ENCODE measurements around the gene GFOD1. TPM values are rescaled to one million over a fixed set of nuclear protein-coding genes. Genes with fewer than 3 reads are reported as not detected.
"Not testable (repeated sequence)": the region's sequence is repeated elsewhere in the genome, so short reads cannot be mapped to it uniquely, and the experiment has no call there.

Gene GFOD1
- total RNA-seq, 1 experiment from 2014 or later, result 0.62 TPM

- no peak for ATAC-seq
- no peaks in the 10 kb centered on the region for H3K36me3 ChIP-seq (ENCODE audit: control insufficient read depth, insufficient read depth, low read length)
- no peak for DNase-seq (ENCODE audit: low read depth, low spot score)
- ChIA-PET CTCF (no interaction called here), POLR2A (no interaction called here)
- H3K27me3 ChIP-seq (ENCODE audit: control insufficient read depth, insufficient read depth, low read length), result no peaks in the 10 kb centered on the region; the same call in 1 of the 2 replicates
- no TSS peak for BruUV-seq (replicated peaks)
- H3K4me1 ChIP-seq (ENCODE audit: control insufficient read depth, insufficient read depth, low read length), result no peaks in the 10 kb centered on the region
- H3K9me3 ChIP-seq (ENCODE audit: control insufficient read depth, insufficient read depth, low read depth, low read length), result no peaks in the 10 kb centered on the region
- in situ Hi-C loops (cut with HindIII; ENCODE audit: low pct_unique_long_range_greater_than_20kb, low sequenced_read_pairs) (no loop called here), intact Hi-C loops (cut with micrococcal nuclease; ENCODE audit: unreplicated experiment) (no loop called here)
- TF ChIP-seq SIN3A (IDR thresholded peaks at IDR 0.05; ENCODE audit: borderline replicate concordance, insufficient read depth, low read depth, low read length) (no peak), CTCF (IDR thresholded peaks at IDR 0.05) (no peak), TCF7L2 (IDR thresholded peaks at IDR 0.05; ENCODE audit: low read depth, low read length) (no peak)
- no peak overlapping the region for H3K27ac ChIP-seq (ENCODE audit: low read length)
- H3K4me3 ChIP-seq (ENCODE audit: low read depth in 2 of 2, low read length in 2 of 2), result no peak overlapping the region
These were observed 42.2 kb downstream of the GFOD1 start for GRCh38 chr6:13445005-13445743.

GRCh38 chr6:13444604-13445003 is 42.8 kb downstream of the GFOD1 start:
- H3K27me3 ChIP-seq (ENCODE audit: control insufficient read depth, insufficient read depth, low read length), result no peaks in the 10 kb centered on the region; the same call in 1 of the 2 replicates
- no peak for ATAC-seq
- H3K36me3 ChIP-seq (ENCODE audit: control insufficient read depth, insufficient read depth, low read length), result no peaks in the 10 kb centered on the region
- no peaks in the 10 kb centered on the region for H3K9me3 ChIP-seq (ENCODE audit: control insufficient read depth, insufficient read depth, low read depth, low read length)
- no peak overlapping the region for H3K4me3 ChIP-seq (ENCODE audit: low read depth in 2 of 2, low read length in 2 of 2)
- TF ChIP-seq POLR2AphosphoS5 (IDR thresholded peaks at IDR 0.05; ENCODE audit: low read depth, low read length) (no peak), TCF7L2 (IDR thresholded peaks at IDR 0.05; ENCODE audit: low read depth, low read length) (no peak), REST (IDR thresholded peaks at IDR 0.05; ENCODE audit: insufficient read depth in 1 of 2, low read depth in 2 of 2, low read length in 1 of 2) (no peak), SIN3A (IDR thresholded peaks at IDR 0.05; ENCODE audit: borderline replicate concordance, insufficient read depth, low read depth, low read length) (no peak), CTCF (IDR thresholded peaks at IDR 0.05) (no peak)
- CTCF ChIA-PET, result no interaction called here
- in situ Hi-C loops (cut with HindIII; ENCODE audit: low pct_unique_long_range_greater_than_20kb, low sequenced_read_pairs), result no loop called here
- intact Hi-C loops (cut with micrococcal nuclease; ENCODE audit: unreplicated experiment), result no loop called here
- POLR2A ChIA-PET, result interaction anchor here (0.6 kb wide), 1 partner anchor 38 kb away, joined by 3 read pairs; no protein-coding TSS in a partner anchor
- H3K27ac ChIP-seq (ENCODE audit: low read length), result no peak overlapping the region
- BruUV-seq (replicated peaks), result no TSS peak
- H3K4me1 ChIP-seq (ENCODE audit: control insufficient read depth, insufficient read depth, low read length), result no peaks in the 10 kb centered on the region
- no peak for DNase-seq (ENCODE audit: low read depth, low spot score)

GRCh38 chr6:13443978-13444377 is 43.4 kb downstream of the GFOD1 start:
- ATAC-seq; H3K4me3 ChIP-seq (ENCODE audit: low read depth in 2 of 2, low read length in 2 of 2); CTCF ChIA-PET; H3K27me3 ChIP-seq (ENCODE audit: control insufficient read depth, insufficient read depth, low read length); BruUV-seq (replicated peaks); H3K4me1 ChIP-seq (ENCODE audit: control insufficient read depth, insufficient read depth, low read length); intact Hi-C loops (cut with micrococcal nuclease; ENCODE audit: unreplicated experiment); H3K27ac ChIP-seq (ENCODE audit: low read length); DNase-seq (ENCODE audit: low read depth, low spot score); H3K36me3 ChIP-seq (ENCODE audit: control insufficient read depth, insufficient read depth, low read length); POLR2A ChIA-PET; in situ Hi-C loops (cut with HindIII; ENCODE audit: low pct_unique_long_range_greater_than_20kb, low sequenced_read_pairs); H3K9me3 ChIP-seq (ENCODE audit: control insufficient read depth, insufficient read depth, low read depth, low read length): not testable (repeated sequence)

All from Panc1 (cell line).